HG03175 (cell line): ENCODE results near the gene PARD3.
A peak's percentile ranks its signal among the peaks of the same experiment; 100 is the strongest.

Experiments
- ATAC-seq: cut with Tn5 transposase; IDR thresholded peaks from one replicate; pipeline ENCODE4 v1.9.1; 2021; ENCODE audit warnings: mild to moderate bottlenecking, moderate library complexity; ENCODE audit not compliant: unreplicated experiment

The PARD3 gene

DNA sequence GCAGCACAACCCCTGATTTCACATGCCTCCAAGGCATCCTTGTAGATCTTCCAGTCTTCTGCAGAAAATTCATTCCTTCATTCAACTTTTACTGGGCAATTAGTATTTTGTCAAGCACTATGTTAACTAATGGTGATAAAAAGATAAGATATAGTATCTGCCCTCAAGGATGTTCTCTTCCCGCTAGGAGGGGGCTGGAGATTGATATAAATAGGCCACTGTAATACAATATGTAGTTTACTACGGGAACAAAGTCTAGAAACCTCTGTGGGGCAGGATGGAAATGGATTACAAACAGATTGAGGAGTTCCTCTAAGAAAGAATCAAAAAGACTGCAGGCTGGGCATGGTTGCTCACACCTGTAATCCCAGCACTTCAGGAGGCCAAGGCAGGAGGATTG lies 10.3 kb upstream of the PARD3 start:
- no peak for ATAC-seq

DNA sequence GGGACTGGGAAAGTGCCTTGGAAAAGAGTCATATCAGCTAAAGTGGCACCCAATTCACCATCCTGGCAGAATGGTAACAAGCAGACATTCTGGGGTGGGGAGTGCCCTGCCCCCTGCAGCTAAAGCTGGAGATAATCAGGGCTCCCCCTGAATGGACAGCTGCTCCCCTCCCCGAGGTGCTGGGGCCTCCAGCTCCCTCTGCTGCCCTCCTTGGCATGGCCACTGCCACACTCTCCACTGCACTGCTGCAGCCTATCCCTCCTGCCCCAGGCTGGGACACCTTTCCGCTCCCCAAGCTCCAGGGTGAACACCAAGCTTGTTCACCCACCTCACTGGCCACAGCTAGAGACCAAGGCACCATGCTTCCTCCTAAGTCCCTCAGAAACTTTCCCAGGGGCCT lies 9.8 kb upstream of the PARD3 start:
- ATAC-seq = no peak

DNA sequence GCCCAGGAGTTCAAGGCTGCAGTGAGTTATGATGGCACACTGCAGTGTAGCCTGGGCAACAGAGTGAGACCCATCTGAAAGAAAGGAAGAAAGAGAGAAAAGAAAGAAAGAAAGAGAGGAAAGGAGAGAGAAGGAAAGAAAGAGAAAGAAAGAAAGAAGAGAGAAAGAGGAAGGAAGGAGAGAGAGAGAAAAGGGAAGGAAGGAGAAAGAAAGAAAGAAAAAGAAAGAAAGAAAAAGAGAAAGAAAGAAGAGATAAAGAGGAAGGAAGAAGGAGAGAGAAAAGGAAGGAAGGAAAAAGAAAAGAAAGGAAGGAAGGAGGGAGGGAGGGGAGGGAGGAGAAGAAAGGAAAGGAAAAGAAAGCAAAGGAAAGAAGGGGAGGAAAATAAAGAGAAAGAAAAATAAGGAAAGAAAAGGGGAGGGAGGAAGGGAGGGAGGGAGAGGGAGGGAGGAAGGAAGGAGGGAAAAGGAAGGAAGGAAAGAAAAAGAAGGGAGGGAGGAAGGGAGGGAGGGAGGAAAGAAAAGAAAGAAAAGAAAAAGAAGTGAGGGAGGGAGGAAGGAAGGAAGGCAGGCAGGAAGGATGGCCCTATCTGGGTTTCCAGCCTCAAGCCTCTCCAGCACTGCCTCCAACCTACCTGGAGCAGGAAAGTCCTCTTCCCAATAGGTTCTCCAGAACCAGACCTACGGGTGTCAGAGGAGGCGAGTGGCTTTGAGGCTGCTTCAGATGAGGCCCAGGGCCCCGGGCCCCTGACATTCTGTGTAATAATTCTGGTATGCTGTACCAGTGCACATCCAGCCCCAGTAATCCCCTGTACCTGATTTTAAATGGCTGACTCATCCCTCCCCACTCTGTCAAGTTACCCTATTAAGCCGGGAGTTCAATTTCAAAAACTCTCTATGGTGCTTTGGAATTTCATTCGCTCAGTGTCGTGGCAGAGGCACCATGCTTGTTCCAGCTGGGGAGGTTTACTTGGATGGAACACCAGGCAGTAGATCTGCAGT lies 6.8 kb upstream of the PARD3 start:
- ATAC-seq = no peak

GRCh38 chr10:34817586-34817985 lies 2.5 kb upstream of the PARD3 start:
- no peak for ATAC-seq

GRCh38 chr10:34817054-34817453 lies 2.0 kb upstream of the PARD3 start:
- ATAC-seq = no peak

GRCh38 chr10:34816501-34817002 lies 1.5 kb upstream of the PARD3 start:
- ATAC-seq = no peak

GRCh38 chr10:34816085-34816496 lies 995 bp upstream of the PARD3 start:
- no peak for ATAC-seq

- ATAC-seq = peak; percentile 22
Measured at GRCh38 chr10:34814913-34815184, 247 bp downstream of the PARD3 start.

DNA sequence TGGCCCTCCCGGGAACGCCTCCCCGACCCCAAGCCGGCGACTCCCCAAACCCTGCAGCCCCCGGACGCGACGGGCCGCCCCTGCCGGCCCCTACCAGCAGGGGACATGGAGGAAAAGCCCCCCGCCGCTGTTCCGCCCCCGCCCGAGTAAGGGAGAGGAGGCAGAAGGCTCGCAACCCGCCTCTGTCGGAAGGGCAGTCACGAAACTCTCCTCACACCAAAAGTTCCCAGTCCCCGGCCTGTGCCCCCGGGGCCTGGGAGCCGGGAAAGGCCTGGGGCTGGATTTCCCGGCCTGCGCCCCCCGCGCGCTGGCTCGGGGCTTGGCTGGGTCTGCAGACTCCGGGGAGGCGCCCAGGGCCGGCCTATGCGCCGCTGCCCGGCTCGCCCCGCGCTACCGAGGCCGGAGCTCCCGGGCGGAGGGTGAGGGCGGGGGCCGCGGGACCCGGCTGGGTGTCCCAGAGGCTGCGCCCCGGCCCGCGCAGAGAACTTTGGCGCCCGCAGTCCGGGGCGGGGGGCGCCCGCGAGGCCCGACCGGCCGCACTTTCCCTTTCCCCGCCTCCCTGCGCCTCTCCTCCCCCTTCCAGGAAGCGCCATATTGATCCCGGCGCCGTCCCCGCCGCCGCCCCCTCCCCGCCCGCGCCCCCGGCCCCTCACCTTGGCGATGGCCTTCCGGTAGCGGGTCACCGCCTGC lies 728 bp downstream of the PARD3 start:
- ATAC-seq = peak; percentile 36

GRCh38 chr10:34813626-34814222 lies 1.4 kb downstream of the PARD3 start:
- ATAC-seq = no peak

GRCh38 chr10:34812771-34813170 lies 2.3 kb downstream of the PARD3 start:
- no peak for ATAC-seq

DNA sequence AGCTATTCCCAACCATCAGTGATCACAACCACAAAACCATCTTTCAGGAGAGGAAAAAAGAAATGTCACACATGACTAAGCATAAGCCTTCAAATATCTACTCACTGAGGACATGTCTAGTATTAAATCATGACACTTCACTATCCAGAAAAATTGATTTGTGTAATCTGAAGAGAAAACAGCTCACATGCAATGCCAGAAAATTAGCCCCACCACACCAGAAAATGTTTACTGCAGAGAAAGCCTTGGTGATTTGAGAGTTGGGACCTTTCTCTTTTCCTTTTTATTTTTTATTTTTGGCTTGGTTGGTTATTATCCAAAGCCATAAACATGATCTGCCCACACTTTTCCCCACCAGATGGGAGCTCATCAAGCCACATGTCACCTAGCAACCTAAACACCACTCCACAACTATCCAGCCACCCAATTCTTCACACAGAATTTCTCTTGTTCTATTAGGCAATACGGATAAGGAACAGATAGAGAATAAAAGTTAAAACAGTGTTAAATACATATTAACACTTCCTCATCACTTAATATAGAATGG lies 3.1 kb downstream of the PARD3 start:
- no peak for ATAC-seq

GRCh38 chr10:34811126-34811967 lies 3.7 kb downstream of the PARD3 start:
- no peak for ATAC-seq

- ATAC-seq = peak; percentile 18
Measured at GRCh38 chr10:34809796-34810195, 5.3 kb downstream of the PARD3 start.

- peak; percentile 53 for ATAC-seq
Measured at GRCh38 chr10:34808801-34809745, 6.0 kb downstream of the PARD3 start.

DNA sequence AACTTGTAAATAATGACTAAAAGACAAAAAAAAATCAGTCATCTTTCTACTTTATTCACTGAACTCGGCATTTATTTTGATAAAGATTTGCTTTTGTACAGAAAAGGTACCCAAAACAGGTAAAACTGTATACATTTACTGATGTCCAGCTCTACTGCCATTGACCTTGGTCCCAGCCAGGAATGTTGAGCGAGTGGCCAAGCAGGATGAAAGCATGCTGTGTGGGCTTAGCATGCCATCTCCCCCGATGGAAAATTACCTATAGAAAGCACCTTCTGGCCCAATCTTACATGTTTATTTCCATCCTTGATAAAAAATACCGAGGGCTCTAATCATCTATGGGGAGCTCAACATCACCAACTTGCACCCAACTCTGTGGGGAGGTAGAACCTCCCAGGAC lies 6.8 kb downstream of the PARD3 start:
- ATAC-seq = no peak

- no peak for ATAC-seq
Measured at GRCh38 chr10:34804306-34804705, 10.8 kb downstream of the PARD3 start.

- ATAC-seq = no peak
Measured at GRCh38 chr10:34802692-34803091, 12.4 kb downstream of the PARD3 start.

- no peak for ATAC-seq
Measured at GRCh38 chr10:34801097-34801733, 13.9 kb downstream of the PARD3 start.
